HG03354 (cell line): ENCODE measurements around the gene WDR73.

Source experiments
- ATAC-seq: cut with Tn5 transposase; IDR thresholded peaks from one replicate; pipeline ENCODE4 v1.9.1; 2021; ENCODE audit warnings: mild to moderate bottlenecking; ENCODE audit not compliant: unreplicated experiment, poor library complexity, severe bottlenecking

Gene WDR73

GRCh38 chr15:84595660-84596059, 58.4 kb downstream of the WDR73 start:
- ATAC-seq, result no peak

GRCh38 chr15:84594617-84595290, 59.3 kb downstream of the WDR73 start:
- ATAC-seq, result no peak

GRCh38 chr15:84591815-84592214, 62.3 kb downstream of the WDR73 start:
- no peak for ATAC-seq

GRCh38 chr15:84590406-84590805, 63.7 kb downstream of the WDR73 start:
- no peak for ATAC-seq
